HL-60/S4 (cell line): ENCODE data around the gene SAMD4B.

Source experiments
- in situ Hi-C: fragments of 300-500 bp; cut with MboI; formaldehyde crosslinking; loops from 2 replicates; pipeline ENCODE4 v1.14.3; 2022; ENCODE audit warnings: low sequenced_read_pairs

Gene SAMD4B, protein sequence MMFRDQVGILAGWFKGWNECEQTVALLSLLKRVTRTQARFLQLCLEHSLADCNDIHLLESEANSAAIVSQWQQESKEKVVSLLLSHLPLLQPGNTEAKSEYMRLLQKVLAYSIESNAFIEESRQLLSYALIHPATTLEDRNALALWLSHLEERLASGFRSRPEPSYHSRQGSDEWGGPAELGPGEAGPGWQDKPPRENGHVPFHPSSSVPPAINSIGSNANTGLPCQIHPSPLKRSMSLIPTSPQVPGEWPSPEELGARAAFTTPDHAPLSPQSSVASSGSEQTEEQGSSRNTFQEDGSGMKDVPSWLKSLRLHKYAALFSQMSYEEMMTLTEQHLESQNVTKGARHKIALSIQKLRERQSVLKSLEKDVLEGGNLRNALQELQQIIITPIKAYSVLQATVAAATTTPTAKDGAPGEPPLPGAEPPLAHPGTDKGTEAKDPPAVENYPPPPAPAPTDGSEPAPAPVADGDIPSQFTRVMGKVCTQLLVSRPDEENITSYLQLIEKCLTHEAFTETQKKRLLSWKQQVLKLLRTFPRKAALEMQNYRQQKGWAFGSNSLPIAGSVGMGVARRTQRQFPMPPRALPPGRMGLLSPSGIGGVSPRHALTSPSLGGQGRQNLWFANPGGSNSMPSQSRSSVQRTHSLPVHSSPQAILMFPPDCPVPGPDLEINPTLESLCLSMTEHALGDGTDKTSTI

GRCh38 chr19:39341719-39342604, at the start of gene SAMD4B:
TSS of gene SAMD4B (plus strand) at chr19:39342421. CDS start at chr19:39356894, 14,473 bp downstream.
- in situ Hi-C loops, result loop anchor here (10.0 kb wide), 1 partner anchor 53 kb away; the partner anchor contains the start of genes MED29 and PAF1

GRCh38 chr19:39293394-39293793, 48.8 kb upstream of the SAMD4B start:
- in situ Hi-C loops, result no loop called here

- in situ Hi-C loops, result no loop called here
These were observed 46.1 kb upstream of the SAMD4B start, which contains the start of gene IFNL1 for GRCh38 chr19:39296055-39296645. TSS of gene IFNL1 (plus strand) at chr19:39296407. CDS start at chr19:39296422, 15 bp downstream.

DNA sequence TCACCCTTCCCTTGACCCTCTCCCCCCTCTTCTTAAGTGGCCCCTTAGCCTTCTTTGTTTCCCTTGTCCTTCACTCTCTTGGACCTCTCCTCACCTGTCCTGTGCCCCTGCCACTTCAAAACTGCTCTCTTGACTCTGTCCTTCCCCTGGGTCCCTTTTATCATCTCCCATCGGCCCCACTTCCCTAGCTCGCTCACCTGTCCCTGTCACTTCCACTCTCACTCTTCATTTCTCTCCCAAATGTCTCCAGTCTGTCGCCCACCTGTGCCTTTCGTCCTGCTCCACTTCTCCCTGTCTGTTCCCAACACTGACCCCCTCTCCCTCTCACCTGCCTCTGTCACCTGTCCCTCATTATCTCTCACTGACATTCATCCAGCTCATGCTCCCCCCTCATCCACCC, 45.3 kb upstream of the SAMD4B start:
- in situ Hi-C loops, result no loop called here

GRCh38 chr19:39297931-39298634, 44.1 kb upstream of the SAMD4B start:
- in situ Hi-C loops, result no loop called here

DNA sequence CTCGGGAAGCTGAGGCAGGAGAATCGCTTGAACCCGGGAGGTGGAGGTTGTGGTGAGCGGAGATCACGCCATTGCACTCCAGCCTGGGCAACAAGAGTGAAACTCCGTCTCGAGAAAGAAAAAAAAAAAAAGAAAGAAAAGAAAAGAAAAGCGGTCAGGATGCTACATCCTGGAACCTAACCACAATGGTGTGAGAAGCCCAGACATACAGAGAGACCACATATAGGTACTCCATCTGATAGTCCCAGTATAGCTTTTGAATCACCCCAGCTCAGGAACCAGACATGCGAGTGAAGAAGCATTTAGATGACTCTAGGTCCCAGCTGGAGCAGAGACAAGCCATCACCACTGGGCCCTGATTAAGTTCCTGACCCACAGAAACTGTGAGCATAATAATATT, 42.8 kb upstream of the SAMD4B start:
- in situ Hi-C loops, result no loop called here

- in situ Hi-C loops, result no loop called here
These were observed 42.4 kb upstream of the SAMD4B start for GRCh38 chr19:39299832-39300231.

GRCh38 chr19:39301021-39301420, 41.2 kb upstream of the SAMD4B start:
- in situ Hi-C loops, result no loop called here

- in situ Hi-C loops, result no loop called here
These were observed 40.7 kb upstream of the SAMD4B start for GRCh38 chr19:39301562-39301961.

- in situ Hi-C loops, result no loop called here
These were observed 38.6 kb upstream of the SAMD4B start for GRCh38 chr19:39303373-39304184.

GRCh38 chr19:39304185-39304513, 38.1 kb upstream of the SAMD4B start:
- in situ Hi-C loops, result no loop called here

DNA sequence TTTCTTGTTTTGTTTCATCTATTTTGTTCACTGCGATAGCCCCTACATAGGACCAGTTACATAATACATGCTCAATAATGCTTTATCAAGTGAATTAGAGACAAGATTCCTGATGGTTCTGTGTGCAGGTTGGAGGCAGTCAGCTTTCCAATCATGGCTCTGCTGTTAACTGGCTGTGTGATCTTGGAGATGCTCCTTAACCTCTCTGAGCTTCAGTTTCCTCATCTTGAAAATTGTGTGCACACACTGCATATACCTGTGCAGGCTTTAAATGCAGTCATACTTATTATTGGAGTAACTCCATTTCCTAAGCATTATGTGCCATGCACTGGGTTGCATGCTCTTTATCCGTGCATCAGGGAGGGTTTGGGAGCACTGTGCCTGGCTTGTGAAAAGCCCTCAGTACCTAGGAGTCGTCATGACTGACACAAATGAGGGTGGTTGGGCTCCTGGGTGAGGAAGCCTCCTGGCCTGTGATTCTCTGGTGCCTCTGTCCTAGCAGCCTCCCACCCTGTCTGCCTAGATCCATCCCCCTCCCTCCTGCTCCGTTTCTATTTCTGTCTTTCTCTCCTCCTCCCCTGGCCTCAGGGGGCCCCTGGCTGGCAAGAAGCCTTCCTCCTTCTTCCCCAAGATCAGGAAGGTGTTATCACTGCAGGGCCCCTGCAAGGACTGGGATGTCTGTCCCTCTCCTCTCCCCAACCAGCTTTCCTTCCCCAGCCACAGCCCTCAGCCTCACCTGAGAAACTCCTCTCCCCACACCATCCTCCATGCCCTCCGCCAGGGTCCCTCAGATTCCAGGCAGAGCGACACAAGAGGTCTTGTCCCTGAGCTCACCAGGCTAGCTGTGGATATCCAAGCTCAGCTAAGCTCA, 37.3 kb upstream of the SAMD4B start:
- in situ Hi-C loops, result no loop called here

DNA sequence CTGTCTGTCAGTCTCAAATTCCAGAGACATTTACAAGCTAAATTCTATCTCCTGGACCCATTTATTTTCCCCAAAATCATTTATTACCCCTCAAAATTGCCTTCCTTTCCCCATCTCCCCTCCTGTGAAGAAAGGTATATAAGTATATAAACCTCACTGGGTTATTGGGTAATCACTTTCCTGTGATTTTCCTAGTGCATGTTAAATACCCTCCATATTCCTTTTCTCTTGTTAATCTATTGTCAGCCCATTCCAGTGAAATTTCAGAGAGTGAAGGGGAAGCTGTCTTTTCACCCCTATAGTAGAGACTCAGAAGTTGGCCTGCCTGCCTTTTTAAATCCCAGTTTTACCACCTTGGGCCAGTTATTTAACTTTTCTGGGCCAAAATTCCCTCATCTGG, 36.1 kb upstream of the SAMD4B start:
- in situ Hi-C loops, result no loop called here

GRCh38 chr19:39307046-39307821, 35.0 kb upstream of the SAMD4B start:
- in situ Hi-C loops, result no loop called here

GRCh38 chr19:39307822-39308530, 34.2 kb upstream of the SAMD4B start:
- in situ Hi-C loops, result no loop called here

DNA sequence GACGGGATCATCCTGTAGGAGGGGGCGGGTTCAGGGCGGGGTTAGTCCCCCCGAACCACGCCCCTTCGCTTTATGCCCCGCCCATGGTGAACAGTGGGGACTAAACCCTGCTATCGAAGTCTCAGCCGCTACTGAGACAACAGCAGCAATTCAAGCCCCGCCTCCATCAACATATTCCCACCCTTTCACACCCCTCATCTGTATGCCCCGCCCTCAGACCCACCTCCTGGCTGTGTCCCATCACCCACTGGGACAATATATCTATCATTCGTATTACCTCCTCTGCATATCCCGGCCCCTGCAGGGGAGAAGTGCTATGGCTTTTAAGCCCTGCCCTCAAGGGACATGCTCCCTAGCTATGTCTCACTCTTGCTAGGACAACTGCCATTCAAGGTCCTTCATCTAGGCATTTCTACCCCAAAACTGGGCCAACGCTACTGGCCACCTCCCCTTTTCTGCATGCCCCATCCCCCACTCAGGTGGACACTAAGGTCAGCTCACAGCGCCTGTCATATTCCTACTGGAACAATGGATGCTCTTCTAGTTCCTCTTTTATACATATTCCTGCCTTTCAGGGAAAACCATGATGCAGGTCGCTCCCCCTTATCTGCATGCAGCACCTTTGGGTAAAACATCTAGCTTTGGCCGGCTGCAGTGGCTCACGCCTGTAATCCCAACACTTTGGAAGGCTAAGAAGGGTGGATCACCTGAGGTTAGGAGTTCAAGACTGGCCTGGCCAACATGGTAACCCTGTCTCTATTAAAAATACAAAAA, 33.5 kb upstream of the SAMD4B start:
- in situ Hi-C loops, result no loop called here
